Nephron progenitor cell (in vitro differentiated cells): ENCODE data around the gene RAB15.

Source experiments
- DNase-seq: peaks from one replicate; pipeline ENCODE4 v3.0.0; 2021
- H3K27ac Mint-ChIP-seq: 2 replicates; pipeline ENCODE4 v1.8.0; 2021; ENCODE audit warnings: mild to moderate bottlenecking, moderate library complexity, mixed read lengths
- H3K27me3 Mint-ChIP-seq: 2 replicates; pipeline ENCODE4 v1.8.0; 2021; ENCODE audit warnings: mild to moderate bottlenecking, low read depth, mixed read lengths; ENCODE audit not compliant: poor library complexity
- H3K36me3 Mint-ChIP-seq: 2 replicates; pipeline ENCODE4 v1.8.0; 2021; ENCODE audit warnings: low read depth, mixed read lengths
- H3K4me1 Mint-ChIP-seq: 2 replicates; pipeline ENCODE4 v1.8.0; 2021; ENCODE audit warnings: mixed read lengths
- H3K4me3 Mint-ChIP-seq: 2 replicates; pipeline ENCODE4 v1.8.0; 2021; ENCODE audit warnings: mild to moderate bottlenecking, moderate library complexity, mixed read lengths
- H3K9me3 Mint-ChIP-seq: 2 replicates; pipeline ENCODE4 v1.8.0; 2021; ENCODE audit warnings: mild to moderate bottlenecking, moderate library complexity, mixed read lengths
- CTCF ChIP-seq: fragments of 200-600 bp; sonication (generic); IDR thresholded peaks from 2 replicates; pipeline ENCODE4 v1.5.0; 2021; ENCODE audit warnings: antibody characterized with exemption

The RAB15 gene

GRCh38 chr14:64968167-64968566, 4.0 kb downstream of the RAB15 start:
- no peak overlapping the region for H3K4me3 Mint-ChIP-seq
- H3K4me1 Mint-ChIP-seq: peaks cover 33% of the 10 kb centered on the region
- no peak for TF ChIP-seq CTCF
- DNase-seq: no peak
- H3K27ac Mint-ChIP-seq: no peak overlapping the region
- H3K27me3 Mint-ChIP-seq: peaks cover 29% of the 10 kb centered on the region
- peaks cover 9% of the 10 kb centered on the region for H3K36me3 Mint-ChIP-seq
- H3K9me3 Mint-ChIP-seq: peaks cover 3% of the 10 kb centered on the region

GRCh38 chr14:64966976-64967375, 5.2 kb downstream of the RAB15 start:
- H3K4me3 Mint-ChIP-seq: no peak overlapping the region
- peaks cover 9% of the 10 kb centered on the region for H3K36me3 Mint-ChIP-seq
- peaks cover 33% of the 10 kb centered on the region for H3K4me1 Mint-ChIP-seq
- peaks cover 24% of the 10 kb centered on the region for H3K27me3 Mint-ChIP-seq
- DNase-seq: no peak
- H3K27ac Mint-ChIP-seq: no peak overlapping the region
- TF ChIP-seq CTCF: no peak
- peaks cover 3% of the 10 kb centered on the region for H3K9me3 Mint-ChIP-seq

GRCh38 chr14:64965356-64966000, 6.7 kb downstream of the RAB15 start:
- Mint-ChIP-seq H3K27me3 (peaks cover 14% of the 10 kb centered on the region), H3K9me3 (peaks cover 3% of the 10 kb centered on the region), H3K36me3 (peaks cover 9% of the 10 kb centered on the region), H3K4me3 (no peak overlapping the region), H3K27ac (peak overlapping the region; percentile 63), H3K4me1 (peaks cover 36% of the 10 kb centered on the region)
- no peak for TF ChIP-seq CTCF
- no peak for DNase-seq

- TF ChIP-seq CTCF: no peak
- Mint-ChIP-seq H3K27ac (no peak overlapping the region), H3K36me3 (peaks cover 10% of the 10 kb centered on the region), H3K4me1 (peaks cover 35% of the 10 kb centered on the region), H3K9me3 (peaks cover 3% of the 10 kb centered on the region), H3K4me3 (no peak overlapping the region), H3K27me3 (no peaks in the 10 kb centered on the region)
- no peak for DNase-seq
Observed at GRCh38 chr14:64963611-64964010, 8.5 kb downstream of the RAB15 start.

- TF ChIP-seq CTCF: no peak
- Mint-ChIP-seq H3K9me3 (peaks cover 3% of the 10 kb centered on the region), H3K4me1 (peaks cover 21% of the 10 kb centered on the region), H3K27me3 (no peaks in the 10 kb centered on the region), H3K36me3 (peaks cover 9% of the 10 kb centered on the region), H3K4me3 (no peak overlapping the region), H3K27ac (no peak overlapping the region)
- no peak for DNase-seq
Observed at GRCh38 chr14:64960762-64961276, 11.3 kb downstream of the RAB15 start.

- Mint-ChIP-seq H3K4me1 (peaks cover 26% of the 10 kb centered on the region), H3K27me3 (no peaks in the 10 kb centered on the region), H3K4me3 (no peak overlapping the region), H3K36me3 (peaks cover 6% of the 10 kb centered on the region), H3K27ac (no peak overlapping the region), H3K9me3 (peaks cover under 1% of the 10 kb centered on the region)
- DNase-seq: no peak
- TF ChIP-seq CTCF: no peak
Observed at GRCh38 chr14:64958743-64959142, 13.4 kb downstream of the RAB15 start.
